Breast epithelium (tissue), 4 donors: Measurements from ENCODE around the gene TTLL6. TPM values are rescaled to one million over a fixed set of nuclear protein-coding genes. Genes with fewer than 3 reads are reported as not detected.
"Not testable (repeated sequence)": the region's sequence is repeated elsewhere in the genome, so short reads cannot be mapped to it uniquely, and the experiment has no call there.

ENCODE experiments used
- DNase-seq, 2 donors: peaks; one replicate each; pipeline ENCODE4 v3.0.0-alpha.2; 2019; ENCODE audit warnings: low spot score in 2 of 2
- H3K27ac ChIP-seq, 2 donors: fragments of 200-600 bp; sonication (generic) in 1 of 2; one replicate each; pipeline ENCODE4 v1.5.1; 2016 to 2019; ENCODE audit warnings: mild to moderate bottlenecking in 1 of 2
- H3K27me3 ChIP-seq, 2 donors: fragments of 200-600 bp; sonication (generic) in 1 of 2; one replicate each; pipeline versions ENCODE4 v1.5.1 to v1.6.0; 2017 to 2019; ENCODE audit warnings: control low read depth in 1 of 2, mild to moderate bottlenecking in 1 of 2
- H3K36me3 ChIP-seq: fragments of 200-600 bp; one replicate; pipeline ENCODE4 v1.5.1; 2019
- H3K4me1 ChIP-seq, 2 donors: fragments of 200-600 bp; sonication (generic); one replicate each; pipeline ENCODE4 v1.5.1; 2016 to 2019; ENCODE audit warnings: control low read depth in 1 of 2
- H3K4me3 ChIP-seq, 3 donors: fragments of 200-600 bp; sonication (generic); 1 replicate in 2 of 3; 2 replicates in 1 of 3; pipeline ENCODE4 v1.5.1; 2016 to 2019; ENCODE audit warnings: mild to moderate bottlenecking in 3 of 3, moderate library complexity in 2 of 3
- H3K9me3 ChIP-seq, 2 donors: fragments of 200-600 bp; sonication (generic) in 1 of 2; one replicate each; pipeline ENCODE4 v1.5.1; 2016 to 2019; ENCODE audit warnings: control low read depth in 1 of 2
- CTCF ChIP-seq, 3 donors: fragments of 450-650 bp; IDR thresholded peaks; one replicate each; pipeline ENCODE4 v1.5.1; 2016 to 2017; ENCODE audit warnings: antibody characterized with exemption in 3 of 3, mild to moderate bottlenecking in 3 of 3, moderate library complexity in 3 of 3
- POLR2A ChIP-seq: fragments of 450-650 bp; IDR thresholded peaks from one replicate; pipeline ENCODE4 v1.6.1; 2016; ENCODE audit warnings: antibody characterized with exemption, mild to moderate bottlenecking, moderate library complexity
- POLR2AphosphoS5 ChIP-seq, 3 donors: sonication (generic); formaldehyde crosslinking; IDR thresholded peaks; one replicate each; pipeline ENCODE4 v1.6.1; 2017; ENCODE audit warnings: antibody characterized with exemption in 3 of 3
- intact Hi-C: fragments of 100-400 bp; cut with DNase I; formaldehyde crosslinking; loops from one replicate; pipeline ENCODE4 v1.15.1; 2023; ENCODE audit warnings: low total_unique reads
- total RNA-seq, 3 donors: library from RNA; depleted of rRNA; stranded (reverse); fragments of >200 nt; gene quantifications; one replicate each; pipeline ENCODE4 v1.1.0, GENCODE V29; 2016

Gene TTLL6
- total RNA-seq, 3 donors from 2014 or later: under 0.01 to 0.32 TPM; not detected in 1

GRCh38 chr17:48718227-48718760 is 98.7 kb downstream of the TTLL6 start:
- Histone ChIP-seq H3K4me1 (no peaks in the 10 kb centered on the region), H3K4me3 (peak overlapping the region in 1 of 3 donors; percentile 23), H3K27ac (no peak overlapping the region), H3K9me3 (no peaks in the 10 kb centered on the region), H3K27me3 (peaks cover 0 to 100% of the 10 kb centered on the region in 2 donors), H3K36me3 (no peaks in the 10 kb centered on the region)
- intact Hi-C loops: no loop called here
- DNase-seq: no peak
- no peak for TF ChIP-seq POLR2AphosphoS5 (IDR thresholded peaks at IDR 0.05)
- TF ChIP-seq CTCF (IDR thresholded peaks at IDR 0.05): no peak
- no peak for TF ChIP-seq POLR2A

GRCh38 chr17:48717367-48718226 is 99.4 kb downstream of the TTLL6 start:
- Histone ChIP-seq H3K4me3 (no peak overlapping the region), H3K27ac (no peak overlapping the region), H3K9me3 (no peaks in the 10 kb centered on the region), H3K36me3 (no peaks in the 10 kb centered on the region), H3K27me3 (peaks cover 0 to 100% of the 10 kb centered on the region in 2 donors), H3K4me1 (no peaks in the 10 kb centered on the region)
- intact Hi-C loops: no loop called here
- no peak for TF ChIP-seq CTCF (IDR thresholded peaks at IDR 0.05)
- TF ChIP-seq POLR2A: no peak
- no peak for TF ChIP-seq POLR2AphosphoS5 (IDR thresholded peaks at IDR 0.05)
- DNase-seq: no peak

- H3K27me3 ChIP-seq: peaks cover 0 to 99% of the 10 kb centered on the region in 2 donors
- H3K9me3 ChIP-seq, DNase-seq, H3K4me1 ChIP-seq, H3K4me3 ChIP-seq, H3K36me3 ChIP-seq, intact Hi-C loops, H3K27ac ChIP-seq: not testable (repeated sequence)
Observed at GRCh38 chr17:48716549-48716948, 100.5 kb downstream of the TTLL6 start.

GRCh38 chr17:48715496-48716399 is 101.3 kb downstream of the TTLL6 start:
- TF ChIP-seq POLR2AphosphoS5 (IDR thresholded peaks at IDR 0.05) (no peak), CTCF (IDR thresholded peaks at IDR 0.05) (no peak), POLR2A (no peak)
- H3K4me3 ChIP-seq: no peak overlapping the region
- peaks cover 0 to 99% of the 10 kb centered on the region in 2 donors for H3K27me3 ChIP-seq
- H3K27ac ChIP-seq: no peak overlapping the region
- H3K4me1 ChIP-seq: no peaks in the 10 kb centered on the region
- DNase-seq: no peak
- intact Hi-C loops: no loop called here
- H3K9me3 ChIP-seq: no peaks in the 10 kb centered on the region
- H3K36me3 ChIP-seq: no peaks in the 10 kb centered on the region

Other genes starting within 250 kb of the TTLL6 start
- 1 to 10 TPM; 2.2 to 7.5 (median 2.3) TPM for gene HOXB4, start 238.9 kb downstream of the TTLL6 start, total RNA-seq
- gene HOXB3, start 227.0 kb downstream of the TTLL6 start, total RNA-seq: 10 to 100 TPM; 13.8 to 36.7 (median 14.4) TPM
- gene HOXB5, start 223.4 kb downstream of the TTLL6 start, total RNA-seq: 1 to 10 TPM in 2 of 3 donors, under 1 TPM in 1; 0.44 to 2.0 (median 1.4) TPM
- 10 to 100 TPM in 2 of 3 donors, 1 to 10 TPM in 1; 1.0 to 24.9 (median 18.2) TPM for gene HOXB6, start 212.2 kb downstream of the TTLL6 start, total RNA-seq
- gene HOXB7, start 206.2 kb downstream of the TTLL6 start, total RNA-seq: 10 to 100 TPM in 1 of 3 donors, 1 to 10 TPM in 2; 1.5 to 16.8 (median 4.3) TPM
- gene HOXB8, start 201.9 kb downstream of the TTLL6 start, total RNA-seq: 1 to 10 TPM in 2 of 3 donors, under 1 TPM in 1; 0.59 to 4.6 (median 4.6) TPM
- under 1 TPM; 0.32 to 0.44 (median 0.33) TPM for gene HOXB9, start 190.9 kb downstream of the TTLL6 start, total RNA-seq
- not detected for gene PRAC1, start 94.7 kb downstream of the TTLL6 start, total RNA-seq
- gene PRAC2, start 94.0 kb downstream of the TTLL6 start, total RNA-seq: not detected
- gene HOXB13, start 88.5 kb downstream of the TTLL6 start, total RNA-seq: under 1 TPM in 1 of 3 donors, not detected in 2; 0.16 TPM
- gene CALCOCO2, start 13.8 kb upstream of the TTLL6 start, total RNA-seq: 100 to 1,000 TPM; 134 to 262 (median 146) TPM
- 10 to 100 TPM; 55.5 to 85.2 (median 81.6) TPM for gene ATP5MC1, start 75.6 kb upstream of the TTLL6 start, total RNA-seq
- 10 to 100 TPM; 45.9 to 70.1 (median 64.2) TPM for gene UBE2Z, start 91.2 kb upstream of the TTLL6 start, total RNA-seq
- 10 to 100 TPM; 75.7 to 83.4 (median 76.7) TPM for gene SNF8, start 127.6 kb upstream of the TTLL6 start, total RNA-seq
- gene GIP, start 151.4 kb upstream of the TTLL6 start, total RNA-seq: not detected
- not detected for gene IGF2BP1, start 180.2 kb upstream of the TTLL6 start, total RNA-seq